ENCODE measurements around the gene FAM216A. TPM values are rescaled to one million over a fixed set of nuclear protein-coding genes. Genes with fewer than 3 reads are reported as not detected.
A peak's percentile ranks its signal among the peaks of the same experiment; 100 is the strongest.

Gene FAM216A
- total RNA-seq, 4 donors from 2014 or later, result 6.2 to 10.4 (median 8.0) TPM

DNA sequence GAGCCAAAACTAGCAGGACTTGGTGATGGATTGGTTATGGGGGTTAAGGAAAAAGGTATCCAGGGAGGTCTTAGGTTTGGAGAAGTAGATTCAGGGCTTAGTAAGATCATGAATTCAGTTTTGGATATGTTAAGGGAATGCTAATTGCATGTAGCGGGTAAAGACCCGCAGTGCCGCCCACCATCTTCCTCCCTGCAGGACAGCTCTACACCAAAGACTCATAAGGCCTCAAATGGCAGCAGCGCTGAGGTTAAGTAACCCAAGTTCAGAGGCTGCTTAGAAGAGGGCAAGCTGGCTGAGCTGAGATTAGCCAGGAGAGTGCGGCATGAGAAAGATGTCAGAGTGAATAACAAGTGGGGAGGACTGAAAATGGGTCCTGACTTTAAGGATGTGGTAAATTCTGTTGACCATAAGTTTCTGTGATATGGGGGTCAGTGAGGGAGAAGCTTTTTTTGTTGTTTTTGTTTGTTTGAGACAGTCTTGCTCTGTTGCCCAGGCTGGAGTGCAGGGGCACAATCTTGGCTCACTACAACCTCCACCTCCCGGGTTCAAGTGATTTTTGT is 59.7 kb downstream of the FAM216A start:
- H3K27me3 ChIP-seq, result no peaks in the 10 kb centered on the region
- no peak overlapping the region for H3K4me3 ChIP-seq
- H3K27ac ChIP-seq (replicated peaks in 1 of 4), result no peak overlapping the region
- H3K9me3 ChIP-seq, result no peaks in the 10 kb centered on the region
- intact Hi-C loops (cut with DNase I), result no loop called here
- H3K36me3 ChIP-seq, result peaks cover 0 to 14% (median 3%) of the 10 kb centered on the region in 4 donors
- TF ChIP-seq, protein P1, sequence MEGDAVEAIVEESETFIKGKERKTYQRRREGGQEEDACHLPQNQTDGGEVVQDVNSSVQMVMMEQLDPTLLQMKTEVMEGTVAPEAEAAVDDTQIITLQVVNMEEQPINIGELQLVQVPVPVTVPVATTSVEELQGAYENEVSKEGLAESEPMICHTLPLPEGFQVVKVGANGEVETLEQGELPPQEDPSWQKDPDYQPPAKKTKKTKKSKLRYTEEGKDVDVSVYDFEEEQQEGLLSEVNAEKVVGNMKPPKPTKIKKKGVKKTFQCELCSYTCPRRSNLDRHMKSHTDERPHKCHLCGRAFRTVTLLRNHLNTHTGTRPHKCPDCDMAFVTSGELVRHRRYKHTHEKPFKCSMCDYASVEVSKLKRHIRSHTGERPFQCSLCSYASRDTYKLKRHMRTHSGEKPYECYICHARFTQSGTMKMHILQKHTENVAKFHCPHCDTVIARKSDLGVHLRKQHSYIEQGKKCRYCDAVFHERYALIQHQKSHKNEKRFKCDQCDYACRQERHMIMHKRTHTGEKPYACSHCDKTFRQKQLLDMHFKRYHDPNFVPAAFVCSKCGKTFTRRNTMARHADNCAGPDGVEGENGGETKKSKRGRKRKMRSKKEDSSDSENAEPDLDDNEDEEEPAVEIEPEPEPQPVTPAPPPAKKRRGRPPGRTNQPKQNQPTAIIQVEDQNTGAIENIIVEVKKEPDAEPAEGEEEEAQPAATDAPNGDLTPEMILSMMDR (IDR thresholded peaks at IDR 0.05), result no peak
- TF ChIP-seq EP300 (IDR thresholded peaks at IDR 0.05) (no peak), POLR2AphosphoS5 (IDR thresholded peaks at IDR 0.05) (no peak), POLR2A (IDR thresholded peaks at IDR 0.05; ENCODE audit: low read depth) (no peak)
- peaks cover 25 to 33% (median 31%) of the 10 kb centered on the region in 4 donors for H3K4me1 ChIP-seq
- 92% methylated on average over 6 of the region's 6 CpGs for WGBS
- DNase-seq (ENCODE audit: extremely low spot score), result no peak

DNA sequence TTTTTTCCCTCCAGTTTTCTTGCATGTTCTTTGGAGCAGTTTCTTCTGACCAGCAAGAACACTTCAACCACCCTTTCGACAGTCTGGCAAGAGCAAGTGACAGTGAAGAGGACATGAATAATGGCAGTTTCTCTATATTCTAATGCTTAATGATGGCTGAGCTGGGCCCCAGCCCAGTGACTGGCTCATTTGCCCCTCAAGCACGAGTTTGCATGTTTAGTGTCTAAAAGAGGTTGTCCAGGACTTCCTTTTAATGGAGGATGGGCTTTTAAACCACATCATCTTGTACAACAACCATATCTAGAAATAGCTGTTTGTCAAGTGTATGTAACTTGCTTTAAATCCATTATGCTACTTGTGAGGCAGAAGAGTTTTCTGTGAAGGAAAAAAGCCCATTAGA is 61.9 kb downstream of the FAM216A start:
- WGBS, result 32% methylated on average over 2 of the region's 2 CpGs

DNA sequence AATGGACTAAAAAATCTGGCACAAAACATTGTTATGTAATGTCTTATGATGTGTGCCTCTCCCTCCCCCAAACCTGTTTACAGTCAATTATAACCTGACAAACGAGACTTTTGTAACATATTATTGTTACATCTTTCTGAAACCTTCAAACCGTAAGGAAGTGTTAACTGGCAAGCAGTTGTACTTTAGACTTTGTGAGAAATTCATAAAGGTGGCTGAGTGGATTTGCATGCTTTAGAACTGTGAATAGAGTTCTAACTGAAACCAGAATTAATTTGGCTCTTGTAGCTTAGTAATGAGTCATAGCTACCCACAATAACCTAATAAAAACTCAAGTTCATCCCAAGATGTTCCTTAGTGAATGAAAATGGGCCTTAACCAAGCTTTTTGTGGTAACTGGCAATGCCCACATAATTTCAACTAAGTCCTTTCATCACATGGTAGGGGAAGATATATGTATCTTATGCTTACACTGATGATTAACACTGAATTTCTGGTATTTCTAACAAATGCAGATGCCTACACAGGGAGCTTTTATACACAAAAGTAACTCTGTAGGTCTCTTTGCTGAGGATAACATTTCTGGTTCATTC is 63.2 kb downstream of the FAM216A start:
- no peak for TF ChIP-seq POLR2A (IDR thresholded peaks at IDR 0.05; ENCODE audit: low read depth)
- TF ChIP-seq, protein P1 (IDR thresholded peaks at IDR 0.05), result no peak
- TF ChIP-seq EP300 (IDR thresholded peaks at IDR 0.05), result no peak
- TF ChIP-seq POLR2AphosphoS5 (IDR thresholded peaks at IDR 0.05), result no peak
- 36% methylated on average over 2 of the region's 2 CpGs for WGBS
- H3K27me3 ChIP-seq, result no peaks in the 10 kb centered on the region
- no peak for DNase-seq (ENCODE audit: extremely low spot score)
- H3K27ac ChIP-seq (replicated peaks in 1 of 4), result peak overlapping the region; percentile 43 to 68 (median 61)
- peaks cover 0 to 34% (median 12%) of the 10 kb centered on the region in 4 donors for H3K36me3 ChIP-seq
- H3K9me3 ChIP-seq, result no peaks in the 10 kb centered on the region
- peaks cover 39 to 68% (median 65%) of the 10 kb centered on the region in 4 donors for H3K4me1 ChIP-seq
- H3K4me3 ChIP-seq, result no peak overlapping the region
- intact Hi-C loops (cut with DNase I), result no loop called here

More for the DNA sequence above, 61.9 kb downstream of the FAM216A start:
- Histone ChIP-seq H3K4me3 (no peak overlapping the region), H3K4me1 (peaks cover 34 to 55% (median 52%) of the 10 kb centered on the region in 4 donors), H3K36me3 (peaks cover 0 to 21% (median 5%) of the 10 kb centered on the region in 4 donors), H3K27ac (replicated peaks in 1 of 4) (peak overlapping the region in 1 of 4 donors; percentile 68), H3K9me3 (no peaks in the 10 kb centered on the region), H3K27me3 (no peaks in the 10 kb centered on the region)
- intact Hi-C loops (cut with DNase I), result no loop called here
- TF ChIP-seq, protein P1 (IDR thresholded peaks at IDR 0.05), result no peak
- TF ChIP-seq EP300 (IDR thresholded peaks at IDR 0.05), result no peak
- no peak for TF ChIP-seq POLR2AphosphoS5 (IDR thresholded peaks at IDR 0.05)
- no peak for TF ChIP-seq POLR2A (IDR thresholded peaks at IDR 0.05; ENCODE audit: low read depth)
- DNase-seq (ENCODE audit: extremely low spot score), result no peak

GRCh38 chr12:110532644-110533043 is 64.0 kb downstream of the FAM216A start:
- DNase-seq (ENCODE audit: extremely low spot score), result no peak
- Histone ChIP-seq H3K4me1 (peaks cover 39 to 76% (median 73%) of the 10 kb centered on the region in 4 donors), H3K27me3 (no peaks in the 10 kb centered on the region), H3K9me3 (no peaks in the 10 kb centered on the region), H3K27ac (replicated peaks in 1 of 4) (peak overlapping the region; percentile 43 to 68 (median 61)), H3K36me3 (peaks cover 0 to 42% (median 15%) of the 10 kb centered on the region in 4 donors), H3K4me3 (no peak overlapping the region)
- WGBS, result 62% methylated on average over 3 of the region's 3 CpGs
- TF ChIP-seq POLR2AphosphoS5 (IDR thresholded peaks at IDR 0.05) (no peak), EP300 (IDR thresholded peaks at IDR 0.05) (no peak), POLR2A (IDR thresholded peaks at IDR 0.05; ENCODE audit: low read depth) (no peak)
- TF ChIP-seq, protein P1 (IDR thresholded peaks at IDR 0.05), result no peak
- intact Hi-C loops (cut with DNase I), result no loop called here

Data from esophagus muscularis mucosa (tissue), 4 donors.